ENCODE data around the gene OSBPL3.

- TF ChIP-seq EP300 (IDR thresholded peaks at IDR 0.05; ENCODE audit: borderline replicate concordance) (no peak), TEAD4 (IDR thresholded peaks at IDR 0.05) (no peak), RAD21 (IDR thresholded peaks at IDR 0.05; ENCODE audit: low read depth) (no peak), YY1 (IDR thresholded peaks at IDR 0.05; ENCODE audit: low read depth) (no peak)
These were observed 4.2 kb downstream of the OSBPL3 start for GRCh38 chr7:24975644-24976260.
